ENCODE measurements around the gene LSM11. TPM values are rescaled to one million over a fixed set of nuclear protein-coding genes. Genes with fewer than 3 reads are reported as not detected.

Gene LSM11
- total RNA-seq, 3 donors from 2014 or later (not counting 1 experiment from before 2014, with no cell fraction given): 1.2 to 2.3 (median 2.0) TPM

- Histone ChIP-seq H3K4me3 (ENCODE audit: low read length) (no peak overlapping the region), H3K9me3 (ENCODE audit: control insufficient read depth, insufficient read depth, low read length) (no peaks in the 10 kb centered on the region), H3K27ac (ENCODE audit: low read length) (no peak overlapping the region), H3K36me3 (ENCODE audit: control insufficient read depth, insufficient read depth, low read length) (peaks cover 40% of the 10 kb centered on the region), H3K4me1 (ENCODE audit: control insufficient read depth, insufficient read depth, low read length) (no peaks in the 10 kb centered on the region), H3K27me3 (ENCODE audit: control insufficient read depth, insufficient read depth, low read length) (no peaks in the 10 kb centered on the region)
- Mint-ChIP-seq H3K4me1 (peaks cover 0 to 5% of the 10 kb centered on the region in 2 donors), H3K27ac (peak overlapping the region in 1 of 2 donors; percentile 46), H3K4me3 (no peak overlapping the region), H3K9me3 (no peaks in the 10 kb centered on the region), H3K36me3 (no peaks in the 10 kb centered on the region), H3K27me3 (ENCODE audit: low read depth in 2 of 2) (no peaks in the 10 kb centered on the region)
- TF ChIP-seq CTCF (IDR thresholded peaks at IDR 0.05): no peak
- whole genome bisulfite sequencing (ENCODE audit: insufficient coverage): no CpG with 5 or more reads among the region's 1 CpG
- intact Hi-C loops (cut with micrococcal nuclease): no loop called here
- no peak for DNase-seq
- no peak for ATAC-seq
Observed at GRCh38 chr5:157799578-157799977, 56.1 kb downstream of the LSM11 start.

- peaks cover 0 to 5% of the 10 kb centered on the region in 2 donors for H3K4me1 Mint-ChIP-seq
- no peaks in the 10 kb centered on the region for H3K9me3 Mint-ChIP-seq
- H3K9me3 ChIP-seq (ENCODE audit: control insufficient read depth, insufficient read depth, low read length): no peaks in the 10 kb centered on the region
- intact Hi-C loops (cut with micrococcal nuclease): no loop called here
- no peaks in the 10 kb centered on the region for H3K27me3 Mint-ChIP-seq (ENCODE audit: low read depth in 2 of 2)
- TF ChIP-seq CTCF (IDR thresholded peaks at IDR 0.05): no peak
- no peaks in the 10 kb centered on the region for H3K27me3 ChIP-seq (ENCODE audit: control insufficient read depth, insufficient read depth, low read length)
- peaks cover 2% of the 10 kb centered on the region for H3K36me3 Mint-ChIP-seq
- H3K36me3 ChIP-seq (ENCODE audit: control insufficient read depth, insufficient read depth, low read length): peaks cover 41% of the 10 kb centered on the region
- no peak overlapping the region for H3K4me3 ChIP-seq (ENCODE audit: low read length)
- DNase-seq (no peak), ATAC-seq (no peak)
- H3K27ac ChIP-seq (ENCODE audit: low read length): no peak overlapping the region
- no peak overlapping the region for H3K4me3 Mint-ChIP-seq
- no CpG with 5 or more reads among the region's 1 CpG for WGBS (ENCODE audit: insufficient coverage)
- H3K27ac Mint-ChIP-seq: no peak overlapping the region
- H3K4me1 ChIP-seq (ENCODE audit: control insufficient read depth, insufficient read depth, low read length): no peaks in the 10 kb centered on the region
Observed at GRCh38 chr5:157800137-157800536, 56.6 kb downstream of the LSM11 start.

GRCh38 chr5:157802736-157803135 lies 59.2 kb downstream of the LSM11 start:
- H3K9me3 Mint-ChIP-seq: no peaks in the 10 kb centered on the region
- no peak for TF ChIP-seq CTCF (IDR thresholded peaks at IDR 0.05)
- Histone ChIP-seq H3K27ac (ENCODE audit: low read length) (no peak overlapping the region), H3K4me1 (ENCODE audit: control insufficient read depth, insufficient read depth, low read length) (no peaks in the 10 kb centered on the region), H3K4me3 (ENCODE audit: low read length) (no peak overlapping the region), H3K9me3 (ENCODE audit: control insufficient read depth, insufficient read depth, low read length) (no peaks in the 10 kb centered on the region), H3K36me3 (ENCODE audit: control insufficient read depth, insufficient read depth, low read length) (peaks cover 47% of the 10 kb centered on the region), H3K27me3 (ENCODE audit: control insufficient read depth, insufficient read depth, low read length) (no peaks in the 10 kb centered on the region)
- no peak overlapping the region for H3K27ac Mint-ChIP-seq
- peaks cover 0 to 5% of the 10 kb centered on the region in 2 donors for H3K4me1 Mint-ChIP-seq
- intact Hi-C loops (cut with micrococcal nuclease): no loop called here
- no peak overlapping the region for H3K4me3 Mint-ChIP-seq
- DNase-seq (no peak), ATAC-seq (no peak)
- peaks cover 12% of the 10 kb centered on the region for H3K36me3 Mint-ChIP-seq
- H3K27me3 Mint-ChIP-seq (ENCODE audit: low read depth in 2 of 2): no peaks in the 10 kb centered on the region
- over 99% methylated on average over 5 of the region's 6 CpGs for WGBS (ENCODE audit: insufficient coverage)

GRCh38 chr5:157808043-157808442 lies 64.5 kb downstream of the LSM11 start:
- Histone ChIP-seq H3K36me3 (ENCODE audit: control insufficient read depth, insufficient read depth, low read length) (peaks cover 84% of the 10 kb centered on the region), H3K27ac (ENCODE audit: low read length) (no peak overlapping the region), H3K9me3 (ENCODE audit: control insufficient read depth, insufficient read depth, low read length) (no peaks in the 10 kb centered on the region), H3K4me3 (ENCODE audit: low read length) (no peak overlapping the region), H3K27me3 (ENCODE audit: control insufficient read depth, insufficient read depth, low read length) (no peaks in the 10 kb centered on the region), H3K4me1 (ENCODE audit: control insufficient read depth, insufficient read depth, low read length) (no peaks in the 10 kb centered on the region)
- ATAC-seq (no peak), DNase-seq (no peak)
- H3K9me3 Mint-ChIP-seq: no peaks in the 10 kb centered on the region
- no peak for TF ChIP-seq CTCF (IDR thresholded peaks at IDR 0.05)
- H3K4me3 Mint-ChIP-seq: no peak overlapping the region
- H3K27me3 Mint-ChIP-seq (ENCODE audit: low read depth in 2 of 2): no peaks in the 10 kb centered on the region
- H3K27ac Mint-ChIP-seq: no peak overlapping the region
- peaks cover 28% of the 10 kb centered on the region for H3K36me3 Mint-ChIP-seq
- 100% methylated on average over 2 of the region's 2 CpGs for WGBS (ENCODE audit: insufficient coverage)
- peaks cover 0 to 5% of the 10 kb centered on the region in 2 donors for H3K4me1 Mint-ChIP-seq
- intact Hi-C loops (cut with micrococcal nuclease): no loop called here
